Colonic mucosa (tissue), 4 donors: Measurements from ENCODE around the gene FGD4. TPM values are rescaled to one million over a fixed set of nuclear protein-coding genes. Genes with fewer than 3 reads are reported as not detected.

Experiments
- DNase-seq: peaks from one replicate; pipeline ENCODE4 v3.0.0-alpha.2; 2020
- H3K27ac ChIP-seq: fragments of 200-600 bp; one replicate; pipeline ENCODE4 v1.8.0; 2021
- H3K27me3 ChIP-seq: fragments of 200-600 bp; one replicate; pipeline ENCODE4 v1.8.0; 2021
- H3K36me3 ChIP-seq: fragments of 200-600 bp; one replicate; pipeline ENCODE4 v1.8.0; 2021
- H3K4me1 ChIP-seq: fragments of 200-600 bp; one replicate; pipeline ENCODE4 v1.8.0; 2021; ENCODE audit warnings: mild to moderate bottlenecking
- H3K4me3 ChIP-seq: fragments of 200-600 bp; one replicate; pipeline ENCODE4 v1.8.0; 2021
- H3K9ac ChIP-seq, 2 donors: one replicate each; pipeline ENCODE4 v1.7.0; 2013; ENCODE audit warnings: control low read depth in 2 of 2, low read depth in 2 of 2, low read length in 2 of 2
- H3K9me3 ChIP-seq: fragments of 200-600 bp; one replicate; pipeline ENCODE4 v1.8.0; 2021
- CTCF ChIP-seq: fragments of 200-600 bp; IDR thresholded peaks from one replicate; pipeline ENCODE4 v1.8.0; 2022; ENCODE audit warnings: antibody characterized with exemption, mild to moderate bottlenecking
- intact Hi-C: fragments of 100-400 bp; cut with DNase I; formaldehyde crosslinking; loops from one replicate; pipeline ENCODE4 v1.14.1; 2022
- total RNA-seq, 2 donors: library from RNA; stranded (reverse); fragmentation: NEBNext Ultra II Directional in 1 of 2; extraction: Animal tissue kit (Norgen Biotek cat#: 25700) in 1 of 2; gene quantifications; one replicate each; pipeline ENCODE4 v1.2.1, GENCODE V29; 2021
- donor health status: healthy.
- donor health status: DM: no; HTN: no; CAD: no.
- donor health status: DM: no; HTN: no; CAD: no.

Gene FGD4
- total RNA-seq, 2 donors from 2014 or later: 38.4 to 47.6 TPM

GRCh38 chr12:32397696-32398095 is 1.7 kb upstream of the FGD4 start:
- Histone ChIP-seq H3K27ac (no peak overlapping the region), H3K9me3 (no peaks in the 10 kb centered on the region), H3K36me3 (no peaks in the 10 kb centered on the region), H3K4me3 (no peak overlapping the region), H3K4me1 (peaks cover 4% of the 10 kb centered on the region), H3K9ac (no peak overlapping the region), H3K27me3 (no peaks in the 10 kb centered on the region)
- TF ChIP-seq CTCF: no peak
- DNase-seq: no peak
- intact Hi-C loops: no loop called here

GRCh38 chr12:32398181-32398580 is 1.2 kb upstream of the FGD4 start:
- Histone ChIP-seq H3K4me3 (no peak overlapping the region), H3K9ac (no peak overlapping the region), H3K9me3 (no peaks in the 10 kb centered on the region), H3K4me1 (peaks cover 4% of the 10 kb centered on the region), H3K27ac (peak overlapping the region; percentile 97), H3K27me3 (no peaks in the 10 kb centered on the region), H3K36me3 (no peaks in the 10 kb centered on the region)
- DNase-seq: no peak
- no peak for TF ChIP-seq CTCF
- intact Hi-C loops: no loop called here

GRCh38 chr12:32398816-32399369 is 465 bp upstream of the FGD4 start:
- Histone ChIP-seq H3K9me3 (no peaks in the 10 kb centered on the region), H3K4me3 (peak overlapping the region; percentile 65), H3K4me1 (peaks cover 4% of the 10 kb centered on the region), H3K27ac (peak overlapping the region; percentile 97), H3K27me3 (no peaks in the 10 kb centered on the region), H3K9ac (peak overlapping the region; percentile 78 to 80), H3K36me3 (no peaks in the 10 kb centered on the region)
- intact Hi-C loops: no loop called here
- TF ChIP-seq CTCF: no peak
- DNase-seq: no peak

GRCh38 chr12:32400114-32400672 is 835 bp downstream of the FGD4 start:
- peak; percentile 66 for DNase-seq
- intact Hi-C loops: no loop called here
- no peak for TF ChIP-seq CTCF
- Histone ChIP-seq H3K4me1 (peaks cover 4% of the 10 kb centered on the region), H3K27me3 (no peaks in the 10 kb centered on the region), H3K27ac (peak overlapping the region; percentile 97), H3K9me3 (no peaks in the 10 kb centered on the region), H3K9ac (peak overlapping the region; percentile 95 to 96), H3K4me3 (peak overlapping the region; percentile 65), H3K36me3 (no peaks in the 10 kb centered on the region)

- H3K9me3 ChIP-seq: no peaks in the 10 kb centered on the region
- no peak for DNase-seq
- H3K27me3 ChIP-seq: no peaks in the 10 kb centered on the region
- H3K9ac ChIP-seq: peak overlapping the region in 1 of 2 donors; percentile 95
- no peak for TF ChIP-seq CTCF
- no peaks in the 10 kb centered on the region for H3K36me3 ChIP-seq
- intact Hi-C loops: no loop called here
- peaks cover 4% of the 10 kb centered on the region for H3K4me1 ChIP-seq
- peak overlapping the region; percentile 97 for H3K27ac ChIP-seq
- peak overlapping the region; percentile 65 for H3K4me3 ChIP-seq
Measured at GRCh38 chr12:32400866-32401265, 1.5 kb downstream of the FGD4 start.
